ENCODE data around the gene HCFC1R1. TPM values are rescaled to one million over a fixed set of nuclear protein-coding genes. Genes with fewer than 3 reads are reported as not detected.

HCFC1R1 gene
- total RNA-seq, 1 donor from 2014 or later: 50.8 TPM

GRCh38 chr16:3019594-3020246 is 4.0 kb downstream of the HCFC1R1 start:
- Histone ChIP-seq H3K36me3 (no peaks in the 10 kb centered on the region), H3K4me3 (peak overlapping the region; percentile 68 to 93), H3K9me3 (no peaks in the 10 kb centered on the region), H3K4me1 (peaks cover 9 to 29% of the 10 kb centered on the region in 2 donors), H3K27ac (peak overlapping the region in 1 of 2 donors; percentile 100), H3K27me3 (peaks cover 6% of the 10 kb centered on the region)
- DNase-seq (ENCODE audit: low spot score in 2 of 2): no peak
- TF ChIP-seq CTCF (IDR thresholded peaks at IDR 0.05): no peak
- intact Hi-C loops (cut with DNase I): loop anchor here (1.0 to 10.0 kb wide), 10 partner anchors 15 to 1407 kb away; partner anchors contain the start of genes BRICD5, CEMP1, CRAMP1 and FLYWCH2

GRCh38 chr16:3017794-3018506 is 5.8 kb downstream of the HCFC1R1 start, which contains the start of gene CLDN6:
TSS of gene CLDN6 (minus strand) at chr16:3018183. CDS start at chr16:3016021, 2,162 bp downstream.
- no peak for TF ChIP-seq CTCF (IDR thresholded peaks at IDR 0.05)
- H3K4me1 ChIP-seq: peaks cover 5 to 17% of the 10 kb centered on the region in 2 donors
- no peak for DNase-seq (ENCODE audit: low spot score in 2 of 2)
- H3K27ac ChIP-seq: no peak within 1 kb of the TSS
- H3K36me3 ChIP-seq: no peaks in the 10 kb centered on the region
- H3K4me3 ChIP-seq: no peak within 1 kb of the TSS
- peaks cover 14% of the 10 kb centered on the region for H3K27me3 ChIP-seq
- intact Hi-C loops (cut with DNase I): no loop called here
- no peaks in the 10 kb centered on the region for H3K9me3 ChIP-seq

GRCh38 chr16:3017344-3017743 is 6.4 kb downstream of the HCFC1R1 start:
- DNase-seq (ENCODE audit: low spot score in 2 of 2): no peak
- no peak overlapping the region for H3K27ac ChIP-seq
- H3K4me1 ChIP-seq: peaks cover 0 to 13% of the 10 kb centered on the region in 2 donors
- no peaks in the 10 kb centered on the region for H3K36me3 ChIP-seq
- H3K4me3 ChIP-seq: no peak overlapping the region
- peaks cover 20% of the 10 kb centered on the region for H3K27me3 ChIP-seq
- H3K9me3 ChIP-seq: no peaks in the 10 kb centered on the region
- intact Hi-C loops (cut with DNase I): no loop called here
- no peak for TF ChIP-seq CTCF (IDR thresholded peaks at IDR 0.05)

- H3K27me3 ChIP-seq: peaks cover 23% of the 10 kb centered on the region
- intact Hi-C loops (cut with DNase I): no loop called here
- no peak for TF ChIP-seq CTCF (IDR thresholded peaks at IDR 0.05)
- no peaks in the 10 kb centered on the region for H3K36me3 ChIP-seq
- no peak for DNase-seq (ENCODE audit: low spot score in 2 of 2)
- peaks cover 0 to 9% of the 10 kb centered on the region in 2 donors for H3K4me1 ChIP-seq
- H3K27ac ChIP-seq: no peak overlapping the region
- no peaks in the 10 kb centered on the region for H3K9me3 ChIP-seq
- H3K4me3 ChIP-seq: no peak overlapping the region
Observed at GRCh38 chr16:3015865-3016521, 7.7 kb downstream of the HCFC1R1 start.

GRCh38 chr16:3014971-3015370 is 8.8 kb downstream of the HCFC1R1 start:
- Histone ChIP-seq H3K27me3 (peaks cover 23% of the 10 kb centered on the region), H3K27ac (no peak overlapping the region), H3K9me3 (no peaks in the 10 kb centered on the region), H3K4me3 (no peak overlapping the region), H3K4me1 (peaks cover 0 to 8% of the 10 kb centered on the region in 2 donors), H3K36me3 (no peaks in the 10 kb centered on the region)
- no peak for DNase-seq (ENCODE audit: low spot score in 2 of 2)
- intact Hi-C loops (cut with DNase I): no loop called here
- no peak for TF ChIP-seq CTCF (IDR thresholded peaks at IDR 0.05)

Data from ascending aorta (tissue), 2 donors.